H7 (cell line): Measurements from ENCODE around the gene NACAD. TPM values are rescaled to one million over a fixed set of nuclear protein-coding genes. Genes with fewer than 3 reads are reported as not detected.

Experiments
- DNase-seq: peaks from one replicate; pipeline ENCODE4 v3.0.0; 2012
- H3K27me3 ChIP-seq: 2 replicates; pipeline ENCODE4 v1.6.0; 2011; ENCODE audit warnings: mild to moderate bottlenecking, low read length; ENCODE audit not compliant: control insufficient read depth, insufficient read depth
- H3K36me3 ChIP-seq: replicated peaks from 2 replicates; pipeline ENCODE4 v1.5.1; 2011; ENCODE audit warnings: low read length; ENCODE audit not compliant: control insufficient read depth, insufficient read depth
- H3K4me3 ChIP-seq: 2 replicates; pipeline ENCODE4 v1.5.1; 2011; ENCODE audit warnings: low read depth, mild to moderate bottlenecking, control low read depth, low read length, moderate library complexity; ENCODE audit not compliant: insufficient read depth
- total RNA-seq: library from RNA; depleted of rRNA; stranded (reverse); fragments of >200 nt; shearing (Covaris generic); gene quantifications from 2 replicates; pipeline ENCODE4 v1.2.3, GENCODE V29; 2014

The NACAD gene
- total RNA-seq, 1 experiment from 2014 or later, result 1.7 TPM

- DNase-seq, result no peak
- Histone ChIP-seq H3K36me3 (no peaks in the 10 kb centered on the region; the same call in 1 of the 2 replicates), H3K27me3 (no peaks in the 10 kb centered on the region), H3K4me3 (no peak overlapping the region)
Observed at GRCh38 chr7:45067582-45067981, 21.2 kb downstream of the NACAD start.

DNA sequence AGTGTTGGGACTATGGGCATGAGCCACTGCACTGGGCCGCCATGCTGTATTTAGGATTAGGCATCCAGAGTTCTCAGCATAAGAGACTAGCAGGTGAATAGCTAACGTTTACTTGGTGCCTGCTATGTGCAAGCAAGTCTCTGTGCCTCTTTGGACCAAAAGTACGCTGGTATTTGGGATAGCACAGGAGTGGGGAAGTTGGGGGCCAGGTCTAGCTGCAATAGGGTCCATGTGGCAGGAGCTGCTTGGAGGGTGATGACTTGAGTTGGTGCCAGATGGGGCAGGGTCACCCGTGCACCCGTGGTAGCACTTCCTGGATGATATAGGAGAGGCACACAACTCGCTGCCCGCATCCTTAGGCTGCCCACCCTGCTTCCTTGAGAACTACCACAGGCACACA lies 22.4 kb downstream of the NACAD start:
- Histone ChIP-seq H3K27me3 (no peaks in the 10 kb centered on the region), H3K36me3 (no peaks in the 10 kb centered on the region; the same call in 1 of the 2 replicates), H3K4me3 (no peak overlapping the region)
- DNase-seq, result no peak

DNA sequence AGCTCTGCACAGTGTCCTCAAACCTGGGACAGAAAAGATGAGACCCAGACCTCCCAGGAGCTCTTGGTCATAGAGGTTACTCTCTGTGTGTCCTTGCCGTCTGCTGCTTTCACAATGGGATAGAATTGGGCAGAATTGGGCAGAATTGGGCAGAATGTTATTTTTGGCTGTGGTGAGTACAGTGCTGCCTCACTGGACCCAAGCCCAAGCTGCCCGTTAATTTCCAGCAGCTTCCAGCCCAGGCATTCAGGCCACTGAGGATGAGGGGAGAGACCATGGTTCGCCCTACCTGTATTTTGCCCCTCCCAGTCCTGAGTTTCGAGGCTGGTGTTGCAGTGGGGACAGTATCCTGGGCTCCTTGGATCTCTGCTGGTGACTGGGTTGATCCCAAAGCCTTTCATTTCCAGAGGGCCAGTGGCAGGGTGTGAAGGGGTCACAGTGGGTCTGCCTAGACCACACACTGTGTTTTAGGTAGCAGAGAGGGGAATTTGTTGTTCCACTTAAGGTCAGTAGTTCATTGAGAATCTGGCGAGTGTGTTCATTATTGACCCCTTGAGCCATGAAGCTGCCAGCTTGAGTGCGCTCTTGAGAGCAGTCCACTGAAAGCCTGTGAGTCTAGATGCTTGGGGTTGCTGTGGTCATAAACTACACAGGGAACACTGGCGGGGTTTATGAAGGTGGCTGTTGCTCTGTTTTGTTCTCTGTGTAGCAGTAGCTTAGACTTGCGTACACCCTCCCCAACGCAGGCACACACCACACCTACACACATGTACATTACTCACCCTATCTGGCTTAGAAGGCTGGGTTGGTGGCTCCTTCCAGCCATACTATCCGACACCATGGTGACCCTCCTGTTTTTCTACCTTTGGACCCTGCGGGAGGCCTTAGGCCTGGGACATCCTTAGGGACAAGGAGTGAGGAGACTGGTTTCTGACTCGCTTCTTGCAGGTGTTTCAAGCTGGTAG lies 23.5 kb downstream of the NACAD start:
- no peak for DNase-seq
- Histone ChIP-seq H3K4me3 (no peak overlapping the region), H3K27me3 (no peaks in the 10 kb centered on the region), H3K36me3 (no peaks in the 10 kb centered on the region; the same call in 1 of the 2 replicates)

DNA sequence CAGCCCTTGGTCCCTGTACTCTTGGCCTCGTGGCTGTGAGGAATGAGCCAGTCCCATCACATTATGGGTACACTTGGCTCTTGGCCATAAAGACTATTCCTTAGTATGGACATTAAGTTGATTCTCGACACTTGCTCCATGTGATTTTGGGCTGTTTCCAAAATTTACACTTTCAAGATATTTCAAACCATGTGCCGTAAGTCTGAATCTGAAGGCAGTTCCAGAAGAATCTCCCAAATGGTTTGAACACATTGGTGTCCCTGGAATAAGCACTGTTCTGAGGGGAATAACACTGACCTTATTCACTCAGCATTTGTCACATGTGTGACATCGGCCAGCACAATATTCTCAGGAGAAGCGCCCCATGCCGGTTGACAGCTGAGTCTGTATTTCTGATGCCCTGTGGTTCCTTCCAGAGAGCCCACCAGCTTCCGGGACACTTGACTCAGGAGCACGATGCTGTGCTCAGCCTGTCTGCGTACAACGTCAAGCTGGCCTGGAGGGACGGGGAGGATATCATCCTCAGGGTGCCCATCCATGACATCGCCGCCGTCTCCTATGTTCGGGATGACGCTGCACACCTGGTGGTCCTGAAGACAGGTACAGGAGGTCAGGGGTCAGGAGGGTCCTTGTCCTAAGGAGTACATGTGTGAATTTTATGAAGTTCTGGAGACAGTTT lies 24.6 kb downstream of the NACAD start:
- no peak for DNase-seq
- no peaks in the 10 kb centered on the region; the same call in 1 of the 2 replicates for H3K36me3 ChIP-seq
- H3K27me3 ChIP-seq, result no peaks in the 10 kb centered on the region
- no peak overlapping the region for H3K4me3 ChIP-seq

- no peak for DNase-seq
- no peaks in the 10 kb centered on the region; the same call in 1 of the 2 replicates for H3K36me3 ChIP-seq
- no peaks in the 10 kb centered on the region for H3K27me3 ChIP-seq
- H3K4me3 ChIP-seq, result no peak overlapping the region
Observed at GRCh38 chr7:45061806-45062425, 26.9 kb downstream of the NACAD start.

DNA sequence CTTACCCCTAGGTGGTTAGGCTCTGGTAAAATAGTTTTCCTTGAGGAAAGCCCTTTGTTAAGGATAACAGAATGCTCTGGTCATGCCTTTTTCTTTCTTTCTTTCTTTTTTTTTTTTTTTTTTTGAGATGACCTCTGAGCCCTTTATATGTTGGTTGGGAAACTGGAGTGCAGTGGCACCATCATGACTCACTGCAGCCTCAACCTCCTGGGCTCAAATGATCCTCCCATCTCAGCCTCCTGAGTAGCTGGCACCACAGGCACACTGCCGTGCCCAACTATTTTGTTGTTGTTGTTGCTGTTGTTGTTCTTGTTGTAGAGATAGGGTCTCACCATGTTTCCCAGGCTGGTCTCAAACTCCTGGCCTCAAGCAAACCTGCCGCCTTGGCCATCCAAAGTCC lies 27.4 kb downstream of the NACAD start:
- no peak for DNase-seq
- Histone ChIP-seq H3K4me3 (no peak overlapping the region), H3K36me3 (no peaks in the 10 kb centered on the region), H3K27me3 (no peaks in the 10 kb centered on the region)

DNA sequence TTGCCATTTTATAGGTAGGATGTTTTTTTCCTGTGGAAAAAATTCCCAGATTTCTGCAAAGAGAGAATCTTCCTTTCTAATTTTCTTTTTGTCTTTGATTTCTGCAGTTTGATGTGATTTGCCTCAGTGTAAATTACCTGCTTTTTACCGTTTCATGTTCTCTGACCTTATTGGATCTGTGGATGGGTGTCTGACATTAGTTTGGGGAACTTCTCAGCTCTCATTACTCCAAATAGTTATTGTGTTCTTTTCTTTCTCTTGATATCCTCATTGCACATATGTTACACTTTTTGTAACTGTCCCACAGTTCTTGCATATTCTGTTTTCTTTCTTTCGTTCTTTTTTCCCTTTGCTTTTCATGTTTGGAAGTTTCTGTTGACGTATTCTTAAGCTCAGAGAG lies 28.5 kb downstream of the NACAD start:
- DNase-seq, result no peak
- Histone ChIP-seq H3K36me3 (no peaks in the 10 kb centered on the region), H3K27me3 (no peaks in the 10 kb centered on the region), H3K4me3 (no peak overlapping the region)

- H3K27me3 ChIP-seq, result no peaks in the 10 kb centered on the region
- DNase-seq, result no peak
- no peak overlapping the region for H3K4me3 ChIP-seq
- no peaks in the 10 kb centered on the region for H3K36me3 ChIP-seq
Observed at GRCh38 chr7:45057878-45058277, 30.9 kb downstream of the NACAD start.

GRCh38 chr7:45055594-45056219 lies 33.1 kb downstream of the NACAD start:
- no peaks in the 10 kb centered on the region for H3K27me3 ChIP-seq
- no peak for DNase-seq

GRCh38 chr7:45055016-45055415 lies 33.8 kb downstream of the NACAD start:
- no peak for DNase-seq
- no peaks in the 10 kb centered on the region for H3K27me3 ChIP-seq
- H3K36me3 ChIP-seq, result no peaks in the 10 kb centered on the region; the same call in 1 of the 2 replicates
- H3K4me3 ChIP-seq, result no peak overlapping the region

More at GRCh38 chr7:45055594-45056219, 33.1 kb downstream of the NACAD start:
- no peaks in the 10 kb centered on the region; the same call in 1 of the 2 replicates for H3K36me3 ChIP-seq
- H3K4me3 ChIP-seq, result no peak overlapping the region

- Histone ChIP-seq H3K4me3 (no peak overlapping the region), H3K27me3 (no peaks in the 10 kb centered on the region), H3K36me3 (no peaks in the 10 kb centered on the region; the same call in 1 of the 2 replicates)
- DNase-seq, result no peak
Observed at GRCh38 chr7:45054442-45054841, 34.3 kb downstream of the NACAD start.

- no peaks in the 10 kb centered on the region; the same call in 1 of the 2 replicates for H3K36me3 ChIP-seq
- no peak overlapping the region for H3K4me3 ChIP-seq
- no peaks in the 10 kb centered on the region for H3K27me3 ChIP-seq
- DNase-seq, result no peak
Observed at GRCh38 chr7:45053941-45054340, 34.8 kb downstream of the NACAD start.

DNA sequence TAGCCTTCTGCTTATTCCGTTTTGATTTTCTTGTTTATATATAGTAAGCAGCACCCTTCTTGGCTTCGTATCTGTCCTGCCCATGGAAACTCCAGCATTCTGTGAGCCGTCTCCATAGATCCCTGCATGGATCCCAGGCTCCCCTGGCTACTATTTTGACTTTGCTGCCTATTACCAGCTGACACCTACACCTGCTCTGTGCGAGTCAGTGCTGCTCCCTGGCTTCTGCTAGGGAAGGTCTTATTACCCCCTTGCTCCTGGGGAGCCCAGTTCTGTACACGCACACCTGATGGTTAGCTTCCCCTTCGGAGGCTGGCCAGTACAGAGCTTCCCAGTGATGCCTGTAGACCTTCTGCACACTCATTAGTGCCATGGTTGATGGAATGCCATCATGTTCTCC lies 35.4 kb downstream of the NACAD start:
- DNase-seq, result no peak
- no peaks in the 10 kb centered on the region; the same call in 1 of the 2 replicates for H3K36me3 ChIP-seq
- no peak overlapping the region for H3K4me3 ChIP-seq
- H3K27me3 ChIP-seq, result no peaks in the 10 kb centered on the region

DNA sequence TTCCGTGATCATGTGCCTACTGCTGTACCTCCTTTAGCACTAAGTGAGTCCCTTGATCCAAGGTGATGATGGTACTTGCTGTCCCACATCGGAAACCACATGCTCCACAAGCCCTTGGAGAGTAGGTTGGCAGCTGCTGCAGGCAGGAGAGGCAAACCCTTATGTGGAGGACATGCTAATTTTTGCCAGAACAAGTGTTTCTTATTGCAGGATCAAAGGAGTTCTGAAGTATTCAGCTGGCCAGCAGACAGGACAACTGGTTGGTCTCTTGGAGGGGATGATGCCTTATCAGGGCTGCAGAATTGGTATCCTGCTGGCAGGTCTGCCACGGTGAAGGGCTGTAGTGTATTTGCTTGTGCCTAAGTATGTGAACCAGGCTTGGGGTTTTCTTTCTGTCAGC lies 36.8 kb downstream of the NACAD start:
- H3K36me3 ChIP-seq, result no peaks in the 10 kb centered on the region; the same call in 1 of the 2 replicates
- H3K27me3 ChIP-seq, result no peaks in the 10 kb centered on the region
- no peak for DNase-seq
- no peak overlapping the region for H3K4me3 ChIP-seq
